OCI-LY3 (cell line): Measurements from ENCODE around the gene ZNF618.

Experiments
- H2AFZ ChIP-seq: fragments of 200-600, 300-600 bp; shearing (Covaris generic); 2 replicates; pipeline ENCODE4 v1.6.0; 2014; ENCODE audit warnings: antibody characterized with exemption, low read depth, low read length
- H3K27ac ChIP-seq: fragments of 200-600, 300-600 bp; sonication (generic); 2 replicates; pipeline ENCODE4 v1.5.1; 2014; ENCODE audit warnings: mild to moderate bottlenecking, low read length, moderate library complexity, mixed read lengths
- H3K27me3 ChIP-seq: fragments of 200-600, 300-600 bp; sonication (generic); 2 replicates; pipeline ENCODE4 v1.6.1; 2014; ENCODE audit warnings: low read depth, low read length, mixed read lengths
- H3K36me3 ChIP-seq: fragments of 200-600, 300-600 bp; sonication (generic); replicated peaks from 2 replicates; pipeline ENCODE3; 2014; ENCODE audit warnings: low read depth, low read length, mixed read lengths
- H3K4me1 ChIP-seq: fragments of 300-600, 200-600 bp; sonication (generic); 2 replicates; pipeline ENCODE4 v1.6.1; 2014; ENCODE audit warnings: low read length, mixed read lengths
- H3K4me2 ChIP-seq: fragments of 200-600, 300-600 bp; sonication (generic); 2 replicates; pipeline ENCODE4 v1.6.1; 2014; ENCODE audit warnings: low read length, mixed read lengths
- H3K4me3 ChIP-seq: fragments of 300-600, 200-600 bp; sonication (generic); 2 replicates; pipeline ENCODE4 v1.5.1; 2014; ENCODE audit warnings: antibody characterized with exemption, mild to moderate bottlenecking, low read length, moderate library complexity
- H3K79me2 ChIP-seq: fragments of 300-600, 200-600 bp; shearing (Covaris generic); 2 replicates; pipeline ENCODE4 v1.6.1; 2014; ENCODE audit warnings: mild to moderate bottlenecking, low read length, mixed read lengths
- H3K9ac ChIP-seq: fragments of 300-600, 200-600 bp; shearing (Covaris generic); 2 replicates; pipeline ENCODE4 v1.6.0; 2014; ENCODE audit warnings: mild to moderate bottlenecking, low read length, moderate library complexity
- H3K9me3 ChIP-seq: fragments of 200-600, 300-600 bp; shearing (Covaris generic); 2 replicates; pipeline ENCODE4 v1.6.1; 2014; ENCODE audit warnings: low read length, mixed read lengths; ENCODE audit not compliant: insufficient read depth
- H4K20me1 ChIP-seq: fragments of 200-600, 300-600 bp; sonication (generic); 2 replicates; pipeline ENCODE4 v1.6.1; 2016; ENCODE audit warnings: low read length, mixed read lengths; ENCODE audit not compliant: insufficient read depth
- EZH2phosphoT487 ChIP-seq: fragments of 200-600 bp; shearing (Covaris generic); IDR thresholded peaks from 2 replicates; pipeline ENCODE4 v1.6.1; 2018; ENCODE audit warnings: antibody characterized with exemption, mixed run types, low read depth
- TF ChIP-seq, protein P1 (sequence below): fragments of 200-600, 300-600 bp; sonication (generic); IDR thresholded peaks from 2 replicates; pipeline ENCODE4 v1.5.1; 2014; ENCODE audit warnings: antibody characterized with exemption, low read length, low read depth

Gene ZNF618

DNA sequence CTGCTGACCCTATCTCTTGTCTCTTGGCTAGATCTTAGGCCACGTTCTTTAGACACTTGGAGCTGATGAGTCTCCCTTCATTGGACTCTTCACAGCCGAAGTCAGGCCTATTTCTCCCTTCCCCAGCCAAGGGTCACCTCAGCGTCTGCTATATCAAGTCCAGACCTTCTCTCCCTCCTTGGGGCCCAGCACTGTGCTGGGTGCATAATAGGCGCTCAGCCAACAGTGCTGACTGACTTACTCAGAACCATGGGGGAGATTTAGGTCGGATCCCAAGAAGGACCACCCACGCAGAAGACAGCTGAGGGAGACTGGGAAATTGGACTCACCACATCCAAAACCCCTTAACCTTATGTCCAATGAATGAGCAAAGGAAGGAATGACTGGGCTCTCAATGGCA is 207.6 kb downstream of the ZNF618 start:
- H3K79me2 ChIP-seq = no peaks in the 10 kb centered on the region
- H3K36me3 ChIP-seq = no peaks in the 10 kb centered on the region
- no peaks in the 10 kb centered on the region for H3K27me3 ChIP-seq
- H3K4me2 ChIP-seq = no peak overlapping the region
- H3K4me3 ChIP-seq = no peak overlapping the region
- TF ChIP-seq, protein P1, sequence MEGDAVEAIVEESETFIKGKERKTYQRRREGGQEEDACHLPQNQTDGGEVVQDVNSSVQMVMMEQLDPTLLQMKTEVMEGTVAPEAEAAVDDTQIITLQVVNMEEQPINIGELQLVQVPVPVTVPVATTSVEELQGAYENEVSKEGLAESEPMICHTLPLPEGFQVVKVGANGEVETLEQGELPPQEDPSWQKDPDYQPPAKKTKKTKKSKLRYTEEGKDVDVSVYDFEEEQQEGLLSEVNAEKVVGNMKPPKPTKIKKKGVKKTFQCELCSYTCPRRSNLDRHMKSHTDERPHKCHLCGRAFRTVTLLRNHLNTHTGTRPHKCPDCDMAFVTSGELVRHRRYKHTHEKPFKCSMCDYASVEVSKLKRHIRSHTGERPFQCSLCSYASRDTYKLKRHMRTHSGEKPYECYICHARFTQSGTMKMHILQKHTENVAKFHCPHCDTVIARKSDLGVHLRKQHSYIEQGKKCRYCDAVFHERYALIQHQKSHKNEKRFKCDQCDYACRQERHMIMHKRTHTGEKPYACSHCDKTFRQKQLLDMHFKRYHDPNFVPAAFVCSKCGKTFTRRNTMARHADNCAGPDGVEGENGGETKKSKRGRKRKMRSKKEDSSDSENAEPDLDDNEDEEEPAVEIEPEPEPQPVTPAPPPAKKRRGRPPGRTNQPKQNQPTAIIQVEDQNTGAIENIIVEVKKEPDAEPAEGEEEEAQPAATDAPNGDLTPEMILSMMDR = no peak
- no peak for TF ChIP-seq EZH2phosphoT487
- no peaks in the 10 kb centered on the region for H3K9me3 ChIP-seq
- no peak overlapping the region for H3K27ac ChIP-seq
- no peak overlapping the region for H2AFZ ChIP-seq
- no peaks in the 10 kb centered on the region for H4K20me1 ChIP-seq
- no peak overlapping the region for H3K9ac ChIP-seq
- H3K4me1 ChIP-seq = no peaks in the 10 kb centered on the region

DNA sequence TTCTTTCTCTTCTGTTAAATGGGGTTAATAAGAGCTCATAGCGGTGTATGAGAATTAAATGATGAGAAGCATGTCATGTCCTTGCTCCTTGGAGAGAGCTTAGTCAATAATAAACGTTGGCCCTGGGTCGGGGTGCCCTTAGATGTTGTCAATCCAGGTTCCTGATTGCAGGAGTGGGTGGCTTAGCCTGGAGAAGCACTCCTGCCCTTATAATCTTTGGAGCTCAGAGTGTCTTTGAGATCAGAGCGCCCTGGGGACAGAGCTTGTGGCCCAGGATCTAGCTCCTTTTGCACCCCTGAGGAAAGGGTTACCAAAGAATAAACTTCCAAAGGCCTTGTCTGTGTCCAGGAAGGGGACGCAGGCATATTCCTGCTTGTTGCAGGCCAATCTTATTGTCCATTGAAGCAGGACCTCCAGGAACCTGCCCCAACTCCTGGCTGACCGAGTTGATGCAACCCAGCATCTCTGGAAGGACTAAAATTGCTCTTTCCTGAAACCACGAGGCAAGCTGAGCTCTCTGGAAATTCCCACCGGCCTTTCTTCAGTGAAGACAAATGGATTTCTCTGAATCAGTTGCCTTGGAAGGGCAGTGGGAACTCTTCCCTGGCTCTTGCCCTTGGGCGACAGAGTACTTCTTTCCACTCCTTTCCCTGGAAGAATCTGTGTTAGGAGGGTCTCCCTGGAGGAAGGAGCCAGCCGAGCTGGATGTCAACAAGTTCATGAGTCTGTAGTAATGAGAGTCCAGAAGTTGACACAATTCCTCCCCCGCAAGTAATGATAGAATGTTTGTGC is 208.4 kb downstream of the ZNF618 start:
- no peak overlapping the region for H3K27ac ChIP-seq
- no peaks in the 10 kb centered on the region for H3K27me3 ChIP-seq
- no peaks in the 10 kb centered on the region for H3K4me1 ChIP-seq
- no peaks in the 10 kb centered on the region for H3K79me2 ChIP-seq
- H3K9ac ChIP-seq = no peak overlapping the region
- no peak overlapping the region for H2AFZ ChIP-seq
- no peaks in the 10 kb centered on the region for H4K20me1 ChIP-seq
- H3K36me3 ChIP-seq = no peaks in the 10 kb centered on the region
- TF ChIP-seq, protein P1 = no peak
- TF ChIP-seq EZH2phosphoT487 = no peak
- H3K4me3 ChIP-seq = no peak overlapping the region
- H3K4me2 ChIP-seq = no peak overlapping the region
- no peaks in the 10 kb centered on the region for H3K9me3 ChIP-seq

DNA sequence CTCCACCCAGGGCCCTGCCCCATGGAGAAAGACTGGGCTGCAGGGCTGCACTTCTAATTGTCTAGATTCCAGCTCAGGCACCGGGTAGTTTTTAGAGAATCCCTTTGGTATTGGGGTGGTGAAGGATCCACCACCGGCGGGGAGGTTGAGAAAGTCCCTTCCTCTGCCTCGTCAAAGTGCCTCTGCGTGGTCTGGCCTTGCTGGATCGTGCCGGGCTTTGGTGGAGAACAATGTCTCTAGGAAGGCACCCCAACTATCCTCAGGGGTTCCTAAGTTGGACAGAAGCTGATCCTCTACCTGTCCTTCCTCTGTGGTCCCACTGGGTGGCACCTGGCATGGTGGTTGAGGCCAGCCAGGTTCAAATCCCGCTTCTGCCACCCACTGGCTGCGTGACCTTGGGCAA is 209.3 kb downstream of the ZNF618 start:
- no peak for TF ChIP-seq EZH2phosphoT487
- TF ChIP-seq, protein P1 = no peak
- no peaks in the 10 kb centered on the region for H3K4me1 ChIP-seq
- no peaks in the 10 kb centered on the region for H3K79me2 ChIP-seq

DNA sequence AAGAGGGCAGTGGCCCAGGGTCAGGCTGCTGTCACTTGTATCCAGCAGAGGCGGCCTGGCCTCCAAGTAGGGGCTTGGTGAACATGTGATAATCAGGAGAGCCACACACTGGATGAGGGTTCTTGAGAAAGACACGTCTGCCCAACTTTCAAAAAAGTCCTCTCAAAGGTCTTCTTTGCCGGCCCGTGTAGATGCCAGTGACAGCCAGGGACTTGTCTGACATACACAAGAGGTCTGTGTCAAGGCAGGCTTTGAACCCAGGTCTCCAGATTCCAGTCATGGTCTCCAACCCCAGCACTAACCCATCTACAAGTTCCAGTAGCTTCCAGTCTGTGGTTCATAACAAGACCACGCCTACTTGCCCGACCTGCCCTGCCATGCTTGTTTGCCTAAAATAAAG is 209.9 kb downstream of the ZNF618 start:
- Histone ChIP-seq H3K27me3 (no peaks in the 10 kb centered on the region), H3K36me3 (no peaks in the 10 kb centered on the region), H4K20me1 (no peaks in the 10 kb centered on the region)

More for the DNA sequence above, 209.3 kb downstream of the ZNF618 start:
- no peaks in the 10 kb centered on the region for H3K27me3 ChIP-seq
- no peak overlapping the region for H3K27ac ChIP-seq
- no peaks in the 10 kb centered on the region for H3K9me3 ChIP-seq
- no peaks in the 10 kb centered on the region for H4K20me1 ChIP-seq
- H3K36me3 ChIP-seq = no peaks in the 10 kb centered on the region
- H3K4me3 ChIP-seq = no peak overlapping the region
- H3K9ac ChIP-seq = no peak overlapping the region
- no peak overlapping the region for H3K4me2 ChIP-seq
- no peak overlapping the region for H2AFZ ChIP-seq

More for the DNA sequence above, 209.9 kb downstream of the ZNF618 start:
- Histone ChIP-seq H3K9me3 (no peaks in the 10 kb centered on the region), H3K4me1 (no peaks in the 10 kb centered on the region), H3K79me2 (no peaks in the 10 kb centered on the region), H3K9ac (no peak overlapping the region), H3K4me3 (no peak overlapping the region), H3K4me2 (no peak overlapping the region), H2AFZ (no peak overlapping the region), H3K27ac (no peak overlapping the region)
- no peak for TF ChIP-seq EZH2phosphoT487
- TF ChIP-seq, protein P1 = no peak
